Measurements from ENCODE around the gene TM4SF1.
A peak's percentile ranks its signal among the peaks of the same experiment; 100 is the strongest.

The TM4SF1 gene

DNA sequence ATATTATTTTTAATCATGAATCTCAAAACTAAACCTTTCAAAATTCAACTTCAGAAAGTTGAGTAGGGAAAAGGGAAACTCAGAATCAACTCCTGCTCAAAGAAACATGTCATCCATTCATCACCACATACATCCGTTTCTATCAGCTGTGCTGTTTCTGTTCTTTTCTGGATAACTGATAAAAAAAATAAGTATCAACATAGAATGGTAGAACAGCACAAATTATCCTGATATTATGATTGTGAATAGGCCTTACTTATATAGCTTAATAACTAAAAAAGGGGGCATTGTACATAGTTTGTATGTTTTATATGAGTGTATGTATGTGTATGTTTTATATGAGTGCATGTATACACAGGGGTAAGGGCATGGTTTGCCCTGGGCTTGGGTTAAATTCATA, 3.1 kb downstream of the TM4SF1 start:
- no peak for DNase-seq

DNA sequence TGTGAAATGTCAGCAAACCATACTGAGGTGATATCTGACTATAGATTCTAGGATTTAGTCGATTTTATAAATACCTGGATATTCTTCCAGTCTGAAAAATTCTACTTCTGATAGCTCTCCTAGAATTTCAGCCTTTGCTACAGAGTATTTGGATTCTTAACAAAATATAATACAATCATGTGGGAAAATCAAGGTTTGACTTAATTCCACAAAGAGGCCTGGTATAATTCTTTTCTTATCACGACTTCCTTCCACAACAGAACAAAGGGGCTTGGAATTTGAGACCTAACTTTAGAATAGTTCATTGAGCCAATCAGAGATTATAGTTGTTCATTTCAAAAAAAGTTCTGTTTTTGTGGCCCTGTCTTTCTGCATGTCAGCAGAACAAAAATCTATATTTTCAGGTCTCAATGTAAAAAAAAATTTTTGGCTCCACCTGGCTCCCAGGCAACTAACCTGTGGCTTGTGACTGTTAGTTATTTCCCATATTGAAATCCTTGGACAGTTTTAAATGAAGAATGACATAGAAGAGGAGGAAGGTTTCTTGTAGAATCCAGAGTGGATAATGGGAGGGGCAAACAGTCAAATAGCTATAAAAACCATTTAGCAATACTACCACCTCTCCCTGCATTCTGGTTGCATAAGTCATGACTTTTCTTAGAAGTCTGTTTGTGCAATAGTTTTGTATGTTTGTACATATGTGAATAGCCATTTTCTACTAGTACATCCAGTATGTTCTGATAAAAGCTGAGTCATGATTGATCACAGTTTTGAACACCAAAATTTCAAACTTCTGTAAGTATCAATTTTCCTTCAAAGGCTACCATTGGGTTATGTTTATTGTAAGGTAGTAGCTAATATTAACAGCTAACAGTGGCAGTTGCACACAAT, 4.0 kb downstream of the TM4SF1 start:
- no peak for DNase-seq

DNA sequence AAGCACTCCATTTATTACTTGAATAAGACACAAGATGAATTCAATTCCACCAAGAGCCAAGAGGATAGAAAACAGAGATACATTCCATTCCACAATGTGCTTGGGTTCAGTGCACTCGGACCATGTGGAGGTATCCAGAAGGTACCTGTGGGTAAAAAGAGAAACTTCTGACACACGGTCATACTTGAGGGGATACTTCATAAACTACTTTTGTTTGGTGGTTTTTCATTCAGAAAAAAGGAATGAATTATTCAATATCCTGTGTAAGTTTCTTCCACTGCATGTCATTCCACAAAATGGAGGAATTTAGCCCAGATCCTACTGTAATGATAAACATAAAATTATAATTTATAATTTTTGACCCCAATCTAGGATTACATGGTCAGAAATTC, 5.7 kb downstream of the TM4SF1 start:
- no peak for DNase-seq

DNA sequence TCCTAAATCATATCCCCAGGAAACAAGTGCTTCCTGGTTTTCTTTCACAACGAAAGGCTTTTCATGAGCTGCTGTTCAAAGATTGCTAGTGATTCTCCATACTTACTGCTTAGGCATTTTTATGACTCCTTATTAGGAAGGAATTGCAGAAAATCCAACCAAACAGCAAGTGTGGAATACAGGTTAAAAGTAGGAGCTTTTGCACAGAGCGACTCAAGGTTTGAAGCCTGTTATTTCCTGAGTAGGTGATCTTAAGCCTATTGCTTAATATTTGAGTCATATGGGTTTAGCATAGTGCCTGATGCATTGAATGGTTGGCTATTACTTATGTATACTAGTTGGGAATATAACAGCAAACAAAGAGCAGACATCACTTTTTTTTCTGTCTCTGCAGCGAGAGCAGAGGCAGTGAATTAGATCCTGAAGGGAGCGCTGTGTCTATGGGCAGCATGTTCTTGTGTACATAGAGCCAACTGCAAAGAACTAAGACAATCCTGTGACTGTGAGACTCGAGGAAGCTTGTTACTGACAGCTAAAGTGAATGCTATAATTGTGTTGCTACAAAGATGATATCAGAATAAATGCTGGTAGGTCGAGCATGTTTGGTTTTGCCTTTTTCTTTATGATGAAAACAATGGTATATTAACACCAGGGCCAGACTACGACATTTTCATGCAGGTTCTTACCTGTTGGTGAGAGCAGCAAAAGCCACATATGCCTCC, 6.3 kb downstream of the TM4SF1 start:
- DNase-seq, result no peak

DNA sequence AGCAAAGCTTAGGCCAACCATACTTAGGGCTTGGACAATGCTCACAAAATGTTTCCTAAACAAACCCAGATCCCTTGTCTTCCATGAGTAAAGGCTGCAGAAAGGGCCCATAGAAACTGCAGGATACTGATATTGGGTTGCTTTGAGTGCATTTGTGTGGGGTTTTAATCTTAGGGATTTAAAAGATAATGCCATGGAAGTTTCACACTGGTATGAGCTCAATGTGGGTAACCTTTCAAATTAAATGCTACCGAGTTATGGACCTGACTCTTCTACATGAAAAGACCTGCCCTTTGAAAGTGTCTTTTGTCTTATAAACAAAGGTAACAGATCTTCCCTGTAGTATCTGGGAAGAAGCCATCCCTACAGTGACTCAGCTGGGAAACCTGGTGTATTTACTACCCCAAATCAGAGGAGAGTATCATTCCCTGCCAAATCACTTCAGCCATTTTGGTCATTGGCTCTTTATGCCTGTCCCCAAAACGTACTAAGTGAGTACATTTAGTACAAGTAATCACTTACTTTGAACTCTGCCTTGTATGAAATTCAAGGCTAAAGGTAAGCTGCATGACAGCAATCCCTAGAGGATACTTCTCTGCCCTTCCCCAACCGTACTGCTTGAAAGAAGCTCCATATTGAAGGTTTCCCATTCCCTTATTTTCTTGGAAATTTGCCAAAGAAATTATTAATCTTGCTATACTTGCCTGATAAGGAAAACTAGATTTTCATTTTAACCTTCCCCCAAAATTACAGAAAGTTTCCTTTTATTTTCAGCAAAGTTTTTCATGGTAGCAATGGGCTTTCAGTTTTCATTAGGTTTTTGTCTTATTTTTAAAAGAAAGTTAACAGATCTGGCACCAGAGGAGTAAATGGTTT, 7.2 kb downstream of the TM4SF1 start:
- no peak for DNase-seq

DNA sequence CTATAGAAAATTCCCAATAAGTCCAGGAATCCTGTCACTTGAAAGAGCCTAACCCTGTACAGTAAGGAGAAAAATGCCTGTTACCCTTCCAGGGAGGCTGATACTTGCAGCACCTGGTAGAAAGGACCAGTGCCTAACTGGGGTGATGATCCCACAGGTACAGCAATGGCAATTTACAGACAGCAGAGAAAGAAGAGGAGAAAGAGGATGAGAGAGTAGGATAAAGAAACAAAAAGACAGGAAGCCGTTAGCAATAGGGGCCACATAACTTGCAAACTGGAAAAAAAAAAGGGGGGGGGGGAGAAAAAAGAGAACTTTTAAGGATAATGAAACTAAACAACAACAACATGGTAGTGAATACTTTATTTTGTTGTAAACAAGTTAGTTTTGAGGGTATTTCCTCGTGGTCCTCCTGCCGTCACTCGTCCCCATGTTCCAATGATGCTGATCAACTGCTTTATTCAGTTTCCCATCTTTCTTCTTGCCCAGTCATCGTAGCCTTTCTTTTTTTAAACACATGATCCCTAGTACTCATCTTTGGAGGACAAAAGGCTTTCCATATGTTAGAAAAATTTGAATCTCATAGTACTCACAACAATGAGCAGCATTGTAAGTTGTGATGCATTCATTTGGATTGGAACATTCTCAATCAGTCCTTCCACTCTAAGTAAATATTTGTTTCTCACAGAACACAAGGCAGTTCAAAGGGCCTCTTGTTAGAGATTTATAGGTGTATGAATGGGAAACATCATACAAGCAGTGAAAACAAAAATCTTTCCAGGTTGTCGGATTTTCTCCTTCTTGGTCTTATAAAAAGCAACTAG, 8.6 kb downstream of the TM4SF1 start:
- DNase-seq, result no peak

DNA sequence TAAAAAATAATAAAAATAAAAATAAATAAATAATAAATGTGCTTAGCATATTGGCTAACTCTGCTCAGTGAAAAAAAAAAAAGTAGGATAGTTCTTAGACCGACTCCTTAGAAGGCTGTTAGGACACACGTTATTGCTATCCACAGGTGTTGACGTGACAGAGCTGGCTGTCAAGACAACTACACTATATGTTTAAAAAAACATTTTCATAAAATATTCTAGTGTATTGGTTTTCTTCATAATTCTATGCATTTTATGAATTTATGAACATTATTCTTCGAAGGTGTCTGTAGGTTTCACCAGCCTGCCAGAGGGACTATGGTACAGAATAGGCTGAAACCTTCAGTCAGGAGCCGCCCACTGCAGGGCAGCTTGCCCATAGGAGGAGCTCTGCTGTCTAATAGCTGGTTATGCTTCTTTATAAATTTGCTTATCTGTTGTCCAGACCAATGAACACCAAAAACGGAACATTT, 9.2 kb downstream of the TM4SF1 start:
- no peak for DNase-seq

DNA sequence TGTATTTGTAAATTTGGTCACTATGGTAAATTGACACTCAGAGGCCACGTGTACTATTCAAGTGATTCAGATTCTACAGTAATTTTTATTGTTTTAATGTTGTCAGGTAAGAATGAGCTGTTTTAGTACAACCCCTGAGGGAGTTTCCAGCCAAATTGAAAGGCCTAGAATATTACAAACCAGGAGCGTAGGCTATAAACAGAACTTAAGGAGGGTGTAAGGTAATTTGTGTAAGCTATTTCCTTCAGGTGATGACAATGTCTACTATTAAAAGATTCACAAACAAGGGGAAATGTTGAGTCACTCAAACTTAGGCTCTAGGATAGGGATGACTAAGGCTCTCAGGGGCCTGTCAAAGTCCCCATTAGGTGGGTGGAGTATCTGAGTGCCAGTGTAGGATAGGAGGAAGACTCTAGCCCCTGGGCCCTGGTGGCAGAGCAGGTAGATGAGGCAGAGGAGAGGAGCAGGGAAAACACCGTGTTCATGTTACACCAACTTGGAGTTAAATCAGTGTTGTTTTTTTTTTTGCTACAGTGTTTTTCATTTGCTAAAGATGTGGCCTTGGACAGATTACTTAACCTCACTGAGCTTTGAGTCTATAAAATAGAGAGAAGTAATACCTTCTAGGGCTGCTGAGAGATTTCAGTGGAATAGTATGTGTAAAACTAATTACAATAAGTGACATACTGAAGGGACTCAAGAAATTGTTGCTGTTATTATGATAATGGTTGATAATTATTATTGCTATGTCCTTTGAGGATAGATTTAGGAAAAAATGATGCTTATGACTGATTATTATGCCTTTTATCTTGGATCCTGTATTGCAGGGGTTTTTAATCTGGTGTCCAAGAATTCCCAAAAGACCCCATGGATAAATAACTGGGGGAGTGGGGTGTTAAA, 10.3 kb downstream of the TM4SF1 start:
- DNase-seq, result no peak

DNA sequence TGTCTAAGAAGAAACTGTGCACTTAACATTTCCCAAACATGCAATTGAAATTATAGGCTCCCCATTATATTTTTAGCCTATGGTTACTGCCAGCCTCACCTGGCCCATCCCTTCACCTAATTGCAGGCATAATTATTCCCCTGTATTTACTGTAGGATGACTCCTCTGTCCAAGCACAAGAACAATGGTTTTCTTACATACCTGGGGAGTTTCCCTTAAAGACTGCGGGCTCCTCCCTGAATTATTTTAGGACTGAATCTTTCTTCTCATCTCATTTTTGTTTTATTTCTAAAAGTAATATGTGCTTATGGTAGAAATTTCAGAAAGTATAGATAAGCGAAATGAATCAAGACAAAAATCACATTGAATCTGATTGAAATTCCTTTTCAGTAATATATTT, 11.4 kb downstream of the TM4SF1 start:
- no peak for DNase-seq

DNA sequence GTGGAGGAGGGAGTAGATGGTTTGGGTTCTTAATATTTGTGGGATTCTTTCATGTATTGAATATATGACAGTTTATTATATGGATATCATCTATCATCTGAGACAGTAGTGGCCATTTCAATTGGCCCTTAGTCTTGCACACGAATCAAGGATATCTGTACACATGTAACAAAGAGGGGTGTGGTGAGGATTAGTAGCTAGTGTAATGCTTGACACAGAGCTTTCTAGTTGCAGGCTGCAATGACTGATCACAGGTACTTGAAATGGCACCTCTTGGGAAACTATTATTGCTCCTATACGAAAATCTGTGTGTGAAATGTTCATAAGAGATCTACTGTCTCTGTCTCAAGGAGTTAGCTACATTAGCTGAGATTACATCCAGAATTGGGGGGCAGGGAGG, 12.8 kb downstream of the TM4SF1 start:
- DNase-seq, result no peak

DNA sequence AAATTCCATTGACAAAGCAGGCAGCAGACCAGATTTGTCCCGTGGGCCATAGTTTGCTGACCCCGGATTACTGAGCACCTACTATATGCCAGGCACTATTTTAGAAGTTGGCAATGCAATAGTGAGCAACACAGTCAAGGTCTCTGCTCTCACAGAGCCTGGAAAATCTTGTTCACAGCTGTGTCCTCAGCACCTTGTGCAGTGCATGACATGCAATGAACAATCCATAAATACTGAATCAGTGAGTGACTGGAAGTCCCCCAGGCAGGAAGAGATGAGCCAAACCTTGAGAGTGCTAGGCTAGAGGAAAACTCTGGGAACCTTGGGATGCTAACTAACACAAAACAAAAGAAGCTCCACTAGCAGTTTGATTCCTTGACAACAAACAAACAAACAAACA, 14.4 kb downstream of the TM4SF1 start:
- no peak for DNase-seq

DNA sequence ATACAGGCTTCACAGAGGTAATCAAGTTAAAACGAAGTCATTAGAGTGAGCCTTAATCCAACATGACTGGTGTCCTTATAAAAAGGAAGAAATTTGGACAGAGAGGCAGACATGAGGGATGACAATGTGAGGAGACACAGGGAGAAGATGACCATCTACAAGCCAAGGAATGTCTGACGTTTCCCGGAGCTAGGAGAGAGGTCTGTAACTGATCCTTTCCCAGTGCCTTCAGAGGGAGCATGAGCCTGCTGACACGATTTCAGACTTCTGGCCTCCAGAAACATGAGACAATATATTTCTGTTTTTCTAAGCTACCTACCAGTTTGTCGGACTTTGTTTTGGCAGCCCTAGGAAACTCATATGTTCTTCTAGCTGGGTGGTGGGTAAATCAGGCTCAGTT, 15.1 kb downstream of the TM4SF1 start:
- DNase-seq, result no peak

DNA sequence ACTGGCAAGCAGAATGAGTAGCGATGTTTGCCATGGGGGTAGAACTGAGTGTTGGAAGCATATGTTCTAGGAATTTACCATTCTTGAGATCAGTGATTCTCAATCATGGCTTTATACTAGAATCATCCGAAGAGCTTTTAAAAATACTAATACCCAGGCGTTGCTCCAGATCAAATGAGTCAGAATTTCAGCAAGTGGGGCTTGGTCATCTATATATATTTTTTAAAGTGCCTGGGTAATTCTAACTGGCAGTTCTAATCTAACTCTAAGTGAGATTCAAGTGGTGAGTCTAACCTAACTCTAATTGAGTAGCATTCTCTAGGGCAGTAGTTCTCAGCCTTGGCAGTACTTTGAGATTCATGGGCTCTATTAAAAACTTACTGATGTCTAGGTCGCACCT, 20.8 kb downstream of the TM4SF1 start:
- DNase-seq, result no peak

DNA sequence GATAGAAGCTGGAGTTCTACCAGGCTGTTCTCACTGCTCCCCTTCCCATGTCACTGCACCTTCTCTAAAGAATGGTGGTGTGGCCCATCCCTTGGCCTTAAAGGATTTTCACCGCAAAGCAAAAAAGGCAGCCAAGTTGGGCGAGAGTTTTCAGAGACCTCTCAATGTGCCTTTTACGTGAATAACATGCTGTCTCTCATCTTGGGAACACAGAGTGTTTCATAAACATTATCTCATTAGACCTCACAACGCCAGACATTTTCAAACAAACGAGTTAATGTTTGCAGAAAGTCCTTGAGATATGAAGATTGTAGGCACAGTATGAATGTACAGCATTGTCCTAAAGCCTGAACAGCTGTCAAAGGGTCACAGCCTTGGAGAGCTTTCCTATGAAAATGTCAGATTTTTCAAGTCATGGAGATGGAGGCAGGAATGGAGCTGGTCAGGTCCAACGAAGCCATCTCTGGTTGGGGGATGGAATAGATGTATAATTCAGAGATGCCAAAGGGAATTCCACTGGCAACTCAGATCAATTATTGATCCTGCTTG, 21.3 kb downstream of the TM4SF1 start:
- no peak for DNase-seq

DNA sequence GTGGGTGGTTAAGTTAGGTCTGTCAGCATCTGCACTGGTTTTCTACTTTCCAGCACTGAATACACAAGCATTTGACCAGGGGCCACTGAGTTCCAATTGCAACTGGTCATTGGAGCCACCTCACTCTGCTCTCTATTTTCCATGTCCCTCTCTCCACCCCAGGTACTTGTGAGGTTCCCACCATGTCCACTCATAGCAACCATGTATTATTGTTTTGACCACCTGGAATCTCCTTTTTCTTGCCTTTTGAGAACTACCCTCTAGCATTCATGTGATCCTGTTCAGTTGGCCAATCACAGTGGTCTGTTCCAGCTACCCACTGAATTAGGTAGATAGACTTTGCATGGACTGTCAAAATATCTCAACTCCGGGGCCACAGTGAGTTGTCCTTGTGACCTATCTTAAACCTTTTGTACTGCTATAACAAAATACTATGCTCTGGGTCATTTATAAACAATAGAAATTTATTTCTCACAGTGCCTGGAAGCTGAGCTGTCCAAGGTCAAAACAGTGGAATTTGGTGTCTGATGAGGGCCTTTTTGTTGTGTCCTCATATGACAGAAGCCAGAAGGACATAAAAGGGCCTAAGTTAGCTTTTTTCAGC, 23.8 kb downstream of the TM4SF1 start:
- DNase-seq, result no peak

DNA sequence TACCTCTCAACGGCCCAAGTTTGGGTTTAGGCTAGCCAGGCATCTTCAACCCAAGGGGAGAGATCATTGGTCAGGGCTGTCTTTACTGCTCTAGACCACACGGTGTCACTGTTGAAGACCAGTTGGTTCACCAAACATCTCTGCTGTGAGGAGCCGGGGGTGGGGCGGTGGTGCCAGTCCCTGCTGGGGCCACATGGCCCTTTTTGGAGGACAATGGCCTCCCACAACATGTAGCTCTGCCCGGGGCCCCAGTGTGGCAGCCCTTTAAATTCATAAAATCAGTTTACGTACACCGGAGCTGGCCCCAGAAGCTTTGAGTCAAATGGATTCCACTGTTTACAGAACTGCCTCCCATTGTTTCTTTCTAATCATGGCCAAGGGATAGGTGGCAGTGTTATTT, 24.9 kb downstream of the TM4SF1 start:
- DNase-seq, result no peak

DNA sequence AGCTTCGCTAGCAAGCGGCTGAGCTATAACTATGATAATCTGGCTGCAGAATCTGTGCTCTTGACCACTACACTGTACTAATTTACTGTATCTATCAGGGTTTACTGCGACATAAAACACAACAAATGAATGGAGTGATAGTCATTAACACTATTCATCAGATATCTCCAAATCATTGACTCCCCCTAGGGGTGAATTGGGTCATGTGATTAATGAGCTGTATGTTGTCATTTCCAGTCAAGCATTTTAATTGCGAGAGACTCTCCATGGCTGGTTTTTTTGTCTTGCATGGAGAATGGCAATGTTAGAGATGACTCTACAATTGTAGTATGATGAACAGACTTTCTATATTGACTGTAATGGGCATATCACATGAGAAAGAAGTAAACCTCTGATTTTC, 33.5 kb downstream of the TM4SF1 start:
- peak; percentile 17 for DNase-seq

DNA sequence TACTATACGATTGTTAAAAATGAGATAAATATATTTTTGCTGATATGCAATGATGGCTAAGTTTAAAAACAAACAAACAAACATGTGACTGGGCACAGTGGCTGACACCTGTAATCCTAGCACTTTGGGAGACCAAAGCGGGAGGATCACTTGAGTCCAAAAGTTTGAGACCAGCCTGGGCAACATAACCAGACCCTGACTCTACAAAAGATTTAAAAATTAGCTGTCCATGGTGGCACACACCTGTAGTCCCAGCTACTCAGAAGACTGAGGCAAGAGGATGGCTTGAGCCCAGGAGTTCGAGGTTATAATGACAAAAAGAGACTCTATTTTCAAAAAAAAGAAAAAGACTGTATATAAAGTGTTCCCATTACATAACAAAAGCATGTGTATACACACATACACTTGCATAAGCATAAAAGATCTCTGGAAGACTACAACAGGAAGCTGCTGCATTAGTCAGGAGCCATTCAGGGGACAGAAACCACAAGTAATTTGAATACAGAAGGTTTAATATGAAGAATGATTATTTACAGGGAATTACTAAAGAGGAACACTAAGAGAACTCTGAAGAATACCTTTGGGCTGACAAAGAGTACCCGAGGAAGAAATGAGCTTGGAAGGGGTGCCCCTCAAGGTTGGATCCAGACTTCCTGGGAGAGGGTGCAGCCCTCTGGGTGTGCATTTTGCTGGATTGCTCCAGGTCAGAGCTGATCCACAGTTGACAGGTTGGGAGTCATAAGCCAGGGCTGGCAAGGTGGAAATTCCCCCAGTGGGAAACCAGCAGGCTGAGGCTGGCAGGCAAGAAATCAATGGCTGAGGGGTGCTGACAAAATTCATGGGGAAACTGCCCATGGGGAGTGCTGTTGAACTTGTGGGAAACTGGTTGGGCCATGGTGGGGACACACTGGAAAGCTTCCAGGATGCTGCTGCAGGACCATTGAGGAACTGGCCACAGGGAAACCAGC, 34.8 kb downstream of the TM4SF1 start:
- no peak for DNase-seq

DNA sequence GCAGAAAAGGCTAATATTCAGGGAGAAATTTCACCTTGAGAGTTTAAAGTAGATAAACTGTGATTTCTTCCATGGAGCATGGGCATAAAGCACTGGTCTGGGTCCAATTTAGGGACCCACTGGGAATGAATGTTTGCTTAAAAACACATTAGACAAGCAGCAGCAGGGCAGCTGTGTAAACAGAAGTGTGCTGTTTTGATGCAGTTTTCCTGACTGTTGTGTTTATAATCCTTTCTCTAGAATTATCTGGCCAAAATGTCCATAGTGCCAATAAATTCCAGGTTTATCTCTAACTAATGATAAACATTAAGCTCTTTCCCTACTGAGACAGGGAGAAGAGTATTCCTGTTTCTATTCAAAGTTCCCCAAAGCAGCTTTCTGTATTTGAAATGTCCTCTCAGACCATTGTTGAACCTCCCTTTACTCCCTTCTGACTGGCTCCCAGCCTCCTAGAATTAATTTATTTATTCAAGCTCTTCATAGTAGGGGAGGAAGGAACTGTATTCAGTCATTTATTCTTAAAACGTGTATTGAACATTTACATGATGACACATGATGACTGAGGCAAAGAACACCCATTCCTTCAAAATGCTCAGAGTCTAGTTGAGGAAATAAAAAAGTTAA, 37.0 kb downstream of the TM4SF1 start:
- no peak for DNase-seq

All from NCI-H1694 (cell line).